Measurements from ENCODE around the gene FOXJ1.

FOXJ1 gene

DNA sequence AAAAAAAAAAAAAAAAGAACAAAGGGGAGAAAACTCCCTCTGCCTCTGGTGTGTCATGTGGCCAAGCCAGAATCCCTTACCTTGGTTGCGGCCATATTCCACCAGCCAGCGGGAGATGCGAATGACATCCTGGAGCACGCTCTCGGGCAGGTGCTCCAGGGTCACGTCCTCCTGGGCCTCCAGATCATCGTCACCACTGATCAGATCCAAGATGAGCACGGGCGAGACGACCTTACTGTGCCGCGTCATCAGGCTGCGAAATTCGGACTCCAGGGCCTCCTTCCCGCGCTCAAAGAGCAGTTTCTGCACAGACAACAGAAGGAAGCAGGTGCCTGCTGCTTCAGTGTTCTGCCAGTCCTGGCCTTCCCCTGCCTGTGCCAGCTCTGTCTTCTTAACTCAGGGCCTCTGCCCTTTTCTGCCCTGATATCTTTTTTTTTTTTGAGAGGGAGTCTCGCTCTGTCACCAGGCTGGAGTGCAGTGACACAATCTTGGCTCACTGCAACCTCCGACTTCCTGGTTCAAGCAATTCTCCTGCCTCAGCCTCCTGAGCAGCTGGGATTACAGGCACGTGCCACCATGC, 43.2 kb downstream of the FOXJ1 start:
- no peaks in the 10 kb centered on the region for H3K9me3 ChIP-seq (ENCODE audit: control insufficient read depth, insufficient read depth, low read length)
- no peaks in the 10 kb centered on the region for H3F3A ChIP-seq (ENCODE audit: control insufficient read depth, insufficient read depth)
- H3K79me2 ChIP-seq (ENCODE audit: control insufficient read depth, low read length), result peaks cover 9% of the 10 kb centered on the region
- peaks cover 60% of the 10 kb centered on the region for H3K36me3 ChIP-seq (ENCODE audit: control insufficient read depth, low read length)
- H3K9me2 ChIP-seq (replicated peaks; ENCODE audit: control insufficient read depth, low read length), result no peaks in the 10 kb centered on the region
- no peak overlapping the region for H3K27ac ChIP-seq (ENCODE audit: low read depth, low read length)
- H3K4me3 ChIP-seq (ENCODE audit: low read length), result no peak overlapping the region
- TF ChIP-seq EZH2phosphoT487 (IDR thresholded peaks at IDR 0.05; ENCODE audit: borderline replicate concordance, low read length) (no peak), CTCF (IDR thresholded peaks at IDR 0.05; ENCODE audit: low read depth, low read length, poor library complexity, severe bottlenecking) (no peak)
- H3K27me3 ChIP-seq (ENCODE audit: control insufficient read depth, low read length), result no peaks in the 10 kb centered on the region
- no peaks in the 10 kb centered on the region for H4K20me1 ChIP-seq (ENCODE audit: control insufficient read depth, insufficient read depth, low read depth, low read length)
- peaks cover 3% of the 10 kb centered on the region for H3K4me1 ChIP-seq (ENCODE audit: control insufficient read depth, low read length)
- H3K4me2 ChIP-seq (ENCODE audit: low read length), result no peak overlapping the region

- Histone ChIP-seq H4K20me1 (ENCODE audit: control insufficient read depth, insufficient read depth, low read depth, low read length) (no peaks in the 10 kb centered on the region), H3K4me1 (ENCODE audit: control insufficient read depth, low read length) (no peaks in the 10 kb centered on the region), H3K4me3 (ENCODE audit: low read length) (no peak overlapping the region), H3F3A (ENCODE audit: control insufficient read depth, insufficient read depth) (no peaks in the 10 kb centered on the region), H3K27me3 (ENCODE audit: control insufficient read depth, low read length) (no peaks in the 10 kb centered on the region), H3K27ac (ENCODE audit: low read depth, low read length) (no peak overlapping the region), H3K9me2 (replicated peaks; ENCODE audit: control insufficient read depth, low read length) (no peaks in the 10 kb centered on the region), H3K4me2 (ENCODE audit: low read length) (no peak overlapping the region), H3K79me2 (ENCODE audit: control insufficient read depth, low read length) (no peaks in the 10 kb centered on the region), H3K9me3 (ENCODE audit: control insufficient read depth, insufficient read depth, low read length) (no peaks in the 10 kb centered on the region), H3K36me3 (ENCODE audit: control insufficient read depth, low read length) (peaks cover 50% of the 10 kb centered on the region)
- TF ChIP-seq EZH2phosphoT487 (IDR thresholded peaks at IDR 0.05; ENCODE audit: borderline replicate concordance, low read length) (no peak), CTCF (IDR thresholded peaks at IDR 0.05; ENCODE audit: low read depth, low read length, poor library complexity, severe bottlenecking) (no peak)
These were observed 45.1 kb downstream of the FOXJ1 start for GRCh38 chr17:76095943-76096342.

DNA sequence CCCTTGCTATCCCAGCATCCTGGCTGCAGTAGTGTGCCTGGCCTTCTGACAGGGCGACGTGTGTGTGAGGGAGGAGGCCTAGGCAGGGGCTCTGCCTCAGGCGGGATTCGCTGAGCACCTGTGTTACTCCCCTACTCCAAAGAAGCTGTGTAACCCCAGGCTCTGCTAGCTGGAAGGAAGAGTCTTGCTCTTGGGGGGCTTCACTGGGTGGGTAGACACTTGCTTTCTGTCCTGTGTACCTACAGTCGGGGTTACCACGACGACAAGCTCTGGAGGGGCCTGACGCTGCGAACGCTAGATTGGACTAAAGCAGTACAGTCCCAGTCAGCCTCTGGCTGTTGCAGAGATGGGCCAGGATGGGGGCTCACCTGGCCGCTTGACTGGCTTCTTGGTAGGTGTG, 47.0 kb downstream of the FOXJ1 start:
- H3K4me2 ChIP-seq (ENCODE audit: low read length), result no peak overlapping the region
- H3K27ac ChIP-seq (ENCODE audit: low read depth, low read length), result no peak overlapping the region
- no peaks in the 10 kb centered on the region for H3K79me2 ChIP-seq (ENCODE audit: control insufficient read depth, low read length)
- H4K20me1 ChIP-seq (ENCODE audit: control insufficient read depth, insufficient read depth, low read depth, low read length), result no peaks in the 10 kb centered on the region
- no peaks in the 10 kb centered on the region for H3K27me3 ChIP-seq (ENCODE audit: control insufficient read depth, low read length)
- no peaks in the 10 kb centered on the region for H3K9me3 ChIP-seq (ENCODE audit: control insufficient read depth, insufficient read depth, low read length)
- TF ChIP-seq CTCF (IDR thresholded peaks at IDR 0.05; ENCODE audit: low read depth, low read length, poor library complexity, severe bottlenecking) (no peak), EZH2phosphoT487 (IDR thresholded peaks at IDR 0.05; ENCODE audit: borderline replicate concordance, low read length) (no peak)
- no peaks in the 10 kb centered on the region for H3K4me1 ChIP-seq (ENCODE audit: control insufficient read depth, low read length)
- H3K36me3 ChIP-seq (ENCODE audit: control insufficient read depth, low read length), result peaks cover 51% of the 10 kb centered on the region
- no peaks in the 10 kb centered on the region for H3F3A ChIP-seq (ENCODE audit: control insufficient read depth, insufficient read depth)
- no peaks in the 10 kb centered on the region for H3K9me2 ChIP-seq (replicated peaks; ENCODE audit: control insufficient read depth, low read length)
- H3K4me3 ChIP-seq (ENCODE audit: low read length), result no peak overlapping the region
